ENCODE results near the gene PARK7.

DNA sequence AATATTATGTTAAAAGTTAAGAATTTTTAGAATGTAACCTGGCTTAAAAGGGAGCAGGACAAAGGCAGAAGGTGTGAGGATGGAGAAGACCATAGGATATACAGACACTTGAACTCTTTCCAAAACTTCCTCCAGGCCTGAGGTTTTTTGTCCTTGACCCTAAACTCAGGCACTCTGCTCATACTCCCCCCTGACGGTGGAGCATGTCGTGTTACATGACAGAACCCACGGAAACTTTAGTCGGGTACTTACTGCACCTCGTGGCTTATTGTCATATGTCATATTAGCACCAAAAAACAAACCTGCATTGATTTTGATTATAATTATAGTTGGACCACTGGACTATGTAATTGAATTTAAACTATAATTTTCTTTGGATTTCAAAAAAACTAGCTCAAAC is 41.6 kb upstream of the PARK7 start:
- TF ChIP-seq, protein P1, sequence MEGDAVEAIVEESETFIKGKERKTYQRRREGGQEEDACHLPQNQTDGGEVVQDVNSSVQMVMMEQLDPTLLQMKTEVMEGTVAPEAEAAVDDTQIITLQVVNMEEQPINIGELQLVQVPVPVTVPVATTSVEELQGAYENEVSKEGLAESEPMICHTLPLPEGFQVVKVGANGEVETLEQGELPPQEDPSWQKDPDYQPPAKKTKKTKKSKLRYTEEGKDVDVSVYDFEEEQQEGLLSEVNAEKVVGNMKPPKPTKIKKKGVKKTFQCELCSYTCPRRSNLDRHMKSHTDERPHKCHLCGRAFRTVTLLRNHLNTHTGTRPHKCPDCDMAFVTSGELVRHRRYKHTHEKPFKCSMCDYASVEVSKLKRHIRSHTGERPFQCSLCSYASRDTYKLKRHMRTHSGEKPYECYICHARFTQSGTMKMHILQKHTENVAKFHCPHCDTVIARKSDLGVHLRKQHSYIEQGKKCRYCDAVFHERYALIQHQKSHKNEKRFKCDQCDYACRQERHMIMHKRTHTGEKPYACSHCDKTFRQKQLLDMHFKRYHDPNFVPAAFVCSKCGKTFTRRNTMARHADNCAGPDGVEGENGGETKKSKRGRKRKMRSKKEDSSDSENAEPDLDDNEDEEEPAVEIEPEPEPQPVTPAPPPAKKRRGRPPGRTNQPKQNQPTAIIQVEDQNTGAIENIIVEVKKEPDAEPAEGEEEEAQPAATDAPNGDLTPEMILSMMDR (IDR thresholded peaks at IDR 0.05), result no peak
- TF ChIP-seq POLR2A (IDR thresholded peaks at IDR 0.05), result no peak
- TF ChIP-seq EP300 (IDR thresholded peaks at IDR 0.05), result no peak
